ENCODE data around the gene LPGAT1.

- TF ChIP-seq CTCF (conservative IDR thresholded peaks at IDR 0.05; ENCODE audit: low read depth, low read length) = no peak
- no peak for TF ChIP-seq EZH2 (IDR thresholded peaks at IDR 0.05; ENCODE audit: borderline replicate concordance, low read depth, low read length, poor library complexity, severe bottlenecking)
Measured at GRCh38 chr1:211829343-211830054, 1.1 kb downstream of the LPGAT1 start.

Measured in A673 (cell line).